ENCODE measurements around the gene MED8.

DNA sequence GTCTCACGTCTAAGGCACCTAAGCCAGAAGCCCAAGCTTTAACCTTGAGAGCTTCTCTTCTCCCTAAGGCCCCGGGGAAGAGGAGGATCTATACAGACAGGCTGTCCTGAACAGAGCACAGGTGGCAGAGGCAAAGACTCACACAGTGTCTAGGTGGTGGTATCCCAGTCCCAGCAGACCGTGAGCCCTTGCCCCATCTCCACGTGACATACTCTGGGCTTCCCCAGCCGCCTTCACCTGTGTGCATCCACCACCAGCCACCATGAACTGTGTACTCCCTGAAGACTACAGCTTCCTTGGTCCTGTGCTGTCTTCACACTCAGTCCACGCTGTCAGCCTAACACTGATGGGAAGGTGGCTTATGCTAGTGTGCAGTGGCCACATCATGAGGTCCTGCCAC lies 31.8 kb upstream of the MED8 start:
- no peak for TF ChIP-seq EZH2 (IDR thresholded peaks at IDR 0.05; ENCODE audit: insufficient read depth, low read length)
- TF ChIP-seq, protein P1, sequence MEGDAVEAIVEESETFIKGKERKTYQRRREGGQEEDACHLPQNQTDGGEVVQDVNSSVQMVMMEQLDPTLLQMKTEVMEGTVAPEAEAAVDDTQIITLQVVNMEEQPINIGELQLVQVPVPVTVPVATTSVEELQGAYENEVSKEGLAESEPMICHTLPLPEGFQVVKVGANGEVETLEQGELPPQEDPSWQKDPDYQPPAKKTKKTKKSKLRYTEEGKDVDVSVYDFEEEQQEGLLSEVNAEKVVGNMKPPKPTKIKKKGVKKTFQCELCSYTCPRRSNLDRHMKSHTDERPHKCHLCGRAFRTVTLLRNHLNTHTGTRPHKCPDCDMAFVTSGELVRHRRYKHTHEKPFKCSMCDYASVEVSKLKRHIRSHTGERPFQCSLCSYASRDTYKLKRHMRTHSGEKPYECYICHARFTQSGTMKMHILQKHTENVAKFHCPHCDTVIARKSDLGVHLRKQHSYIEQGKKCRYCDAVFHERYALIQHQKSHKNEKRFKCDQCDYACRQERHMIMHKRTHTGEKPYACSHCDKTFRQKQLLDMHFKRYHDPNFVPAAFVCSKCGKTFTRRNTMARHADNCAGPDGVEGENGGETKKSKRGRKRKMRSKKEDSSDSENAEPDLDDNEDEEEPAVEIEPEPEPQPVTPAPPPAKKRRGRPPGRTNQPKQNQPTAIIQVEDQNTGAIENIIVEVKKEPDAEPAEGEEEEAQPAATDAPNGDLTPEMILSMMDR (IDR thresholded peaks at IDR 0.05; ENCODE audit: insufficient read depth, low read depth, low read length): no peak

Data from astrocyte (in vitro differentiated cells and primary cell).